Calu3 (cell line): ENCODE results near the gene HJURP. TPM values are rescaled to one million over a fixed set of nuclear protein-coding genes. Genes with fewer than 3 reads are reported as not detected.
A peak's percentile ranks its signal among the peaks of the same experiment; 100 is the strongest.

Experiments used
- BruUV-seq: library from RNA; stranded (reverse); fragments of 400-500 nt; replicated peaks from 2 replicates; lab custom pipeline; 2021; lab: Mats Ljungman, UMichigan
- CTCF ChIA-PET: fragments of 300-600 bp; sonication (Branson Sonifier 250); formaldehyde crosslinking; loops from one replicate; lab custom pipeline; 2022; ENCODE audit warnings: antibody characterized with exemption; lab: Charles Lee
- DNase-seq: peaks from one replicate; pipeline ENCODE4 v3.0.0; 2022
- H3K27ac Mint-ChIP-seq: one replicate; pipeline ENCODE4 v1.8.0; 2022; ENCODE audit warnings: mixed read lengths; ENCODE audit not compliant: unreplicated experiment
- H3K27me3 Mint-ChIP-seq: one replicate; pipeline ENCODE4 v1.8.0; 2022; ENCODE audit warnings: mixed read lengths; ENCODE audit not compliant: unreplicated experiment
- H3K36me3 Mint-ChIP-seq: one replicate; pipeline ENCODE4 v1.8.0; 2022; ENCODE audit warnings: mild to moderate bottlenecking, moderate library complexity, mixed read lengths; ENCODE audit not compliant: insufficient read depth, unreplicated experiment
- H3K4me1 Mint-ChIP-seq: one replicate; pipeline ENCODE4 v1.8.0; 2022; ENCODE audit warnings: mild to moderate bottlenecking, low read depth, mixed read lengths; ENCODE audit not compliant: unreplicated experiment
- H3K4me3 Mint-ChIP-seq: one replicate; pipeline ENCODE4 v1.8.0; 2022; ENCODE audit warnings: mild to moderate bottlenecking, low read depth, moderate library complexity, mixed read lengths; ENCODE audit not compliant: unreplicated experiment
- H3K9me3 Mint-ChIP-seq: one replicate; pipeline ENCODE4 v1.8.0; 2022; ENCODE audit warnings: low read depth, mixed read lengths; ENCODE audit not compliant: unreplicated experiment
- intact Hi-C: fragments of 100-400 bp; cut with micrococcal nuclease; formaldehyde crosslinking; loops from one replicate; pipeline ENCODE4 v1.10.0; 2022; ENCODE audit not compliant: unreplicated experiment
- total RNA-seq: library from RNA; stranded (reverse); gene quantifications from 2 replicates; pipeline ENCODE4 v1.2.3, GENCODE V29; 2022
- TF ChIP-seq, protein P1 (sequence below): fragments of 200-600 bp; IDR thresholded peaks from one replicate; pipeline ENCODE4 v1.8.0; 2022; ENCODE audit warnings: antibody characterized with exemption; ENCODE audit not compliant: unreplicated experiment

HJURP gene
- total RNA-seq, 1 experiment from 2014 or later = 71.0 TPM

- no TSS peak for BruUV-seq
- peaks cover 84% of the 10 kb centered on the region for H3K36me3 Mint-ChIP-seq
- peaks cover 55% of the 10 kb centered on the region for H3K4me1 Mint-ChIP-seq
- H3K27ac Mint-ChIP-seq = no peak overlapping the region
- intact Hi-C loops = loop anchor here (10.0 kb wide), 3 partner anchors 133 to 393 kb away; partner anchors contain the start of gene USP40
- H3K9me3 Mint-ChIP-seq = no peaks in the 10 kb centered on the region
- no peaks in the 10 kb centered on the region for H3K27me3 Mint-ChIP-seq
- CTCF ChIA-PET = interaction anchor here (0.5 kb wide), 1 partner anchor 436 kb away, joined by 3 read pairs; no protein-coding TSS in a partner anchor
- DNase-seq = no peak
- TF ChIP-seq, protein P1, sequence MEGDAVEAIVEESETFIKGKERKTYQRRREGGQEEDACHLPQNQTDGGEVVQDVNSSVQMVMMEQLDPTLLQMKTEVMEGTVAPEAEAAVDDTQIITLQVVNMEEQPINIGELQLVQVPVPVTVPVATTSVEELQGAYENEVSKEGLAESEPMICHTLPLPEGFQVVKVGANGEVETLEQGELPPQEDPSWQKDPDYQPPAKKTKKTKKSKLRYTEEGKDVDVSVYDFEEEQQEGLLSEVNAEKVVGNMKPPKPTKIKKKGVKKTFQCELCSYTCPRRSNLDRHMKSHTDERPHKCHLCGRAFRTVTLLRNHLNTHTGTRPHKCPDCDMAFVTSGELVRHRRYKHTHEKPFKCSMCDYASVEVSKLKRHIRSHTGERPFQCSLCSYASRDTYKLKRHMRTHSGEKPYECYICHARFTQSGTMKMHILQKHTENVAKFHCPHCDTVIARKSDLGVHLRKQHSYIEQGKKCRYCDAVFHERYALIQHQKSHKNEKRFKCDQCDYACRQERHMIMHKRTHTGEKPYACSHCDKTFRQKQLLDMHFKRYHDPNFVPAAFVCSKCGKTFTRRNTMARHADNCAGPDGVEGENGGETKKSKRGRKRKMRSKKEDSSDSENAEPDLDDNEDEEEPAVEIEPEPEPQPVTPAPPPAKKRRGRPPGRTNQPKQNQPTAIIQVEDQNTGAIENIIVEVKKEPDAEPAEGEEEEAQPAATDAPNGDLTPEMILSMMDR = no peak
- H3K4me3 Mint-ChIP-seq = no peak overlapping the region
Observed at GRCh38 chr2:233837694-233838229, 16.6 kb downstream of the HJURP start.

DNA sequence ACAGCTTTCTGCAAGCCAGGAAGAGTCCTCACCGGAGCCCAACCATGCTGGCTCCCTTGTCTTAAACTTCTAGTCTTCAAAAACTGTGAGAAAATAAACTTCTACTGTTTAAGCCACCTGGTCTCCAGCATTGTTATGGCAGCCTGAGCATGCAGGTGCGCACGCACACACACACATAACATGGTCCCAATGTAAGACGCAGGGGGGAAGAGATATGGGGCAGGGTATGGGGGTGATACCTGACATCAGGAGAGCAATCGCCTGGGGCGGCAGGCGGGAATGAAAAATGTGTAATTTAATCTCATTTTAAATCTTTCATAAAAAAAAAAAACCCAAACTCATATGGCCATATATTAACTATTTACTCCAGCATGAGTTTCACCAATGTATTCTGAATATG lies 18.0 kb downstream of the HJURP start:
- Mint-ChIP-seq H3K9me3 (no peaks in the 10 kb centered on the region), H3K27ac (no peak overlapping the region)
- CTCF ChIA-PET = no interaction called here

DNA sequence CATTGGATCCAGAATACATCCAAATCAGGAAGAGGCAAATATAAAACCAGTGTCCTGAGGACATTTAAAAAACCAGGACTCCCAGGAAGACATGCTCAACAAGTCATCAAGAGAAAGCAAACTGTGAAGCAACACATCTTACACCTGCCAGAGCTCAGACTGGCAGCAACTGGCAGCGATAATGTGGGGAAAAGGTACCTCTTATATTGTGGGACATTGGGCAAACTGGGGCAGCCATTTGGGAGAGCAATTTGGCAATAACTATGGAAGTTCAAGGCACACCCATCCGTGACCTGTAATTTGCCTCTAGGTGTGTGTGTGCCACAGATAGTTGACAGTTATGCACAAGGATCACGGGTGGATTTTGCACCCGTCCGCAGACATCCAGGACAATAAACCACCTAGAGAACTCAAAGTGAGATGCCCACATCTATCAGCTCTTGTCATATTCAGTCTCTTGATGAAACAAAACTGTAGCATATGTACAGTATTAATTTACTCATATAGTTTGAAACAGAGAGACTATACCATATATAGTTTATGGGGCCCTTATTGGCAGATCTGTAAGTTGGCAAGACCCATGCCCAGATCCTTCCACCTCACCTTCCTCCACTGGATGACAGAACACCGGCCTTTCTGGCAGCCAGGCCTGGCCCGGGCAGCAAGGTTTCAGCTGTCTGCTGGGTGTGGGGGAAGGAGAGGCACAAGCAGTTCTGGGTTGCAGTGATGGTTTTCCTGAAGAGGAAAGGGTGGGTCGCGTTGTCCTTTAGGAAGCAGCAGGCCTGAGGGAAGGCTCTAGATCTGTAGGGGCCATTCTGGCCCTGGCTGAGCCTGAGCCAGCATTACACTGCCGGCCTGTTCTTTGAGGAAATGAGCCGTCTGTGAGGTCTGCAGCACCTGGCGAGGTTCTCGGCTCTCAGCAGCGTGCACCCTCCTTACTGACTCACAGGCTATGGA lies 18.8 kb downstream of the HJURP start:
- Mint-ChIP-seq H3K4me3 (no peak overlapping the region), H3K4me1 (peaks cover 40% of the 10 kb centered on the region), H3K36me3 (peaks cover 63% of the 10 kb centered on the region), H3K9me3 (no peaks in the 10 kb centered on the region), H3K27ac (no peak overlapping the region), H3K27me3 (no peaks in the 10 kb centered on the region)
- CTCF ChIA-PET = no interaction called here
- BruUV-seq = no TSS peak
- no peak for DNase-seq
- intact Hi-C loops = loop anchor here (10.0 kb wide), 3 partner anchors 131 to 391 kb away; partner anchors contain the start of gene USP40
- TF ChIP-seq, protein P1 = no peak

More for the DNA sequence above, 18.0 kb downstream of the HJURP start:
- intact Hi-C loops = loop anchor here (10.0 kb wide), 3 partner anchors 132 to 392 kb away; partner anchors contain the start of gene USP40
- Mint-ChIP-seq H3K36me3 (peaks cover 72% of the 10 kb centered on the region), H3K4me1 (peaks cover 49% of the 10 kb centered on the region), H3K4me3 (no peak overlapping the region), H3K27me3 (no peaks in the 10 kb centered on the region)
- DNase-seq = no peak
- TF ChIP-seq, protein P1 = no peak
- BruUV-seq = no TSS peak

DNA sequence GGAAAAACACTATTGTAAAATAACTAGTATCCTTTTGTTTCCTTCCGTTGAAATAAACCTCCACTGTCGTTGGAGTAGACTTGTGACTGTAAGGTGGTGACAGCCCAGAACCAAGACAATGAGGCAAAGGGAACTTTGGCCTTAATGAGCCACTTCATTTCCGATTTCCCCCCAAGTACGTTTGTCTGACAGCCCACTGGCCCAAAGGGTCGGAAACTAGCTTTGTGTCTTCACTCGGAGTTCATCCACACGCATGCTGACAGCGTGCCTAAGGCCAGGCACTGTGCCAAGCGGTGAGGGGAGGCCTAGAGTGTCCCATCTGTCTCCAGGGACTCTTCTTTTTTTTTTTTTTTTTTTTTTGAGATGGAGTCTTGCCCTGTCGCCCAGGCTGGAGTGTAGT lies 21.0 kb downstream of the HJURP start:
- intact Hi-C loops = loop anchor here (5.0 to 10.0 kb wide), 5 partner anchors 129 to 431 kb away; partner anchors contain the start of gene USP40
- no peak overlapping the region for H3K27ac Mint-ChIP-seq
- TF ChIP-seq, protein P1 = no peak
- DNase-seq = no peak
- no peak overlapping the region for H3K4me3 Mint-ChIP-seq
- TSS peak; percentile 17 for BruUV-seq
- peaks cover 42% of the 10 kb centered on the region for H3K36me3 Mint-ChIP-seq
- H3K27me3 Mint-ChIP-seq = no peaks in the 10 kb centered on the region
- peaks cover 19% of the 10 kb centered on the region for H3K4me1 Mint-ChIP-seq
- H3K9me3 Mint-ChIP-seq = no peaks in the 10 kb centered on the region
- CTCF ChIA-PET = interaction anchor here (0.6 to 1.5 kb wide), 6 partner anchors 9 to 486 kb away, joined by 3 to 8 read pairs (median 4); no protein-coding TSS in a partner anchor
